Esophagus squamous epithelium (tissue), 4 donors: ENCODE results near the gene FBXL17.

ENCODE experiments used
- POLR2A ChIP-seq, 4 donors: fragments of 450-650 bp; IDR thresholded peaks; one replicate each; pipeline ENCODE4 v1.6.1; 2017; ENCODE audit warnings: antibody characterized with exemption in 4 of 4, mild to moderate bottlenecking in 4 of 4, moderate library complexity in 3 of 4
- TF ChIP-seq, protein P1 (sequence below), 6 experiments: fragments of 450-650 bp in 4 of 6; fragments of 200-600 bp in 2 of 6; sonication (generic) in 2 of 6; IDR thresholded peaks; one replicate each; pipeline ENCODE4 v1.5.1; 2016 to 2019; ENCODE audit warnings: antibody characterized with exemption in 6 of 6, mild to moderate bottlenecking in 4 of 6, moderate library complexity in 4 of 6

- TF ChIP-seq, protein P1, sequence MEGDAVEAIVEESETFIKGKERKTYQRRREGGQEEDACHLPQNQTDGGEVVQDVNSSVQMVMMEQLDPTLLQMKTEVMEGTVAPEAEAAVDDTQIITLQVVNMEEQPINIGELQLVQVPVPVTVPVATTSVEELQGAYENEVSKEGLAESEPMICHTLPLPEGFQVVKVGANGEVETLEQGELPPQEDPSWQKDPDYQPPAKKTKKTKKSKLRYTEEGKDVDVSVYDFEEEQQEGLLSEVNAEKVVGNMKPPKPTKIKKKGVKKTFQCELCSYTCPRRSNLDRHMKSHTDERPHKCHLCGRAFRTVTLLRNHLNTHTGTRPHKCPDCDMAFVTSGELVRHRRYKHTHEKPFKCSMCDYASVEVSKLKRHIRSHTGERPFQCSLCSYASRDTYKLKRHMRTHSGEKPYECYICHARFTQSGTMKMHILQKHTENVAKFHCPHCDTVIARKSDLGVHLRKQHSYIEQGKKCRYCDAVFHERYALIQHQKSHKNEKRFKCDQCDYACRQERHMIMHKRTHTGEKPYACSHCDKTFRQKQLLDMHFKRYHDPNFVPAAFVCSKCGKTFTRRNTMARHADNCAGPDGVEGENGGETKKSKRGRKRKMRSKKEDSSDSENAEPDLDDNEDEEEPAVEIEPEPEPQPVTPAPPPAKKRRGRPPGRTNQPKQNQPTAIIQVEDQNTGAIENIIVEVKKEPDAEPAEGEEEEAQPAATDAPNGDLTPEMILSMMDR (IDR thresholded peaks at IDR 0.05) = no peak
- TF ChIP-seq POLR2A (IDR thresholded peaks at IDR 0.05) = no peak
Measured at GRCh38 chr5:108311682-108312081, 70.2 kb downstream of the FBXL17 start.
